ENCODE data around the gene CASP14. TPM values are rescaled to one million over a fixed set of nuclear protein-coding genes. Genes with fewer than 3 reads are reported as not detected.
"Not testable (repeated sequence)": the region's sequence is repeated elsewhere in the genome, so short reads cannot be mapped to it uniquely, and the experiment has no call there.

Gene CASP14
- total and polyA plus RNA-seq, 3 experiments from 2014 or later = not detected

DNA sequence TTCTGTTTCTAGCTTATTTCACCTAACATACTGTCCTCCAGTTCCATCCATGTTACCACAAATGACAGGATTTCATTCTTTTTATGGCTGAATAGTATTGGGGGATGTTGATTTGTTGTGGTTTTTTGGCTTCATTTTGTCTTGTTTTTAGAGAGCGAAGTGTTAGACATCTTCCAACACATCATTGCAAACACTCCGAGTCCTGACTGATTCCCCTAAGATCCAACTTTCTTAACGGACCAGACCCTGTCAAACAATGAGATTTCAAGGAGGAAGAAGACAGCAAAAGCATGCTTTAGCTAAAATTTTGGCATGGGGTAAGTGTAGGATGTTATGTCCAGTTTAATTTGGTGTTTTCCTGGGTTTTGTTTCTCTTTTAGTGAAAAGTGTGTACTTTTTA lies 3.8 kb upstream of the CASP14 start:
- peaks cover 0 to 3% (median 0%) of the 10 kb centered on the region in 5 donors for H3K9me3 Mint-ChIP-seq
- no peak overlapping the region for H3K4me3 Mint-ChIP-seq
- H3K9me3 ChIP-seq (ENCODE audit: low read length) = no peaks in the 10 kb centered on the region

DNA sequence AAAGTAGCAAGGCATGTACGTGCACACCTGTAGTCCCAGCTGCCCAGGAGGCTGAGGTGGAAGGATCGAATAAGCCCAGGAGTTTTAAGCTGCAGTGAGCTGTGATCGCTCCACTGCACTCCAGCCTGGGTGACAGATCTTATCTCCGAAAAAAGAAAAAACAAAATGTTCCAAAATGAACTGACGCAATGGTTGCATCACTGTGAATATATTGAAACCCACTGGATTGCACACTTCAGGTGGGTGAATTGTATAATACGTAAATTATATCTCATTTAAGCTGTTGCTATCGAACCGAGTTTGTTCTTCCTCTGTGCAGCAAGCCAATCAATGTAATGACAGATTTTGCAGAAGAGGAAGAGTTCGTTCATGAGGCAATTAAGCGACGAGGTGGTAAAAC lies 1.6 kb upstream of the CASP14 start:
- peaks cover 4% of the 10 kb centered on the region for H3K27me3 ChIP-seq (ENCODE audit: insufficient read depth, low read length, poor library complexity, severe bottlenecking)
- no peaks in the 10 kb centered on the region for H3K36me3 ChIP-seq (ENCODE audit: insufficient read depth, low read length)
- H3K4me1 Mint-ChIP-seq = no peaks in the 10 kb centered on the region

More for the DNA sequence above, 3.8 kb upstream of the CASP14 start:
- Histone ChIP-seq H3K4me1 (ENCODE audit: insufficient read depth, low read length) (no peaks in the 10 kb centered on the region), H3K36me3 (ENCODE audit: insufficient read depth, low read length) (no peaks in the 10 kb centered on the region), H3K27me3 (ENCODE audit: insufficient read depth, low read length, poor library complexity, severe bottlenecking) (peaks cover 4% of the 10 kb centered on the region), H3K4me3 (ENCODE audit: low read length) (no peak overlapping the region), H3K27ac (ENCODE audit: low read depth, low read length) (no peak overlapping the region)
- H3K4me1 Mint-ChIP-seq = no peaks in the 10 kb centered on the region
- ChIA-PET CTCF (no interaction called here), POLR2A (no interaction called here)
- H3K27me3 Mint-ChIP-seq = peaks cover 29 to 49% of the 10 kb centered on the region in 2 donors
- no peak for DNase-seq
- no peaks in the 10 kb centered on the region for H3K36me3 Mint-ChIP-seq
- H3K27ac Mint-ChIP-seq = no peak overlapping the region

DNA sequence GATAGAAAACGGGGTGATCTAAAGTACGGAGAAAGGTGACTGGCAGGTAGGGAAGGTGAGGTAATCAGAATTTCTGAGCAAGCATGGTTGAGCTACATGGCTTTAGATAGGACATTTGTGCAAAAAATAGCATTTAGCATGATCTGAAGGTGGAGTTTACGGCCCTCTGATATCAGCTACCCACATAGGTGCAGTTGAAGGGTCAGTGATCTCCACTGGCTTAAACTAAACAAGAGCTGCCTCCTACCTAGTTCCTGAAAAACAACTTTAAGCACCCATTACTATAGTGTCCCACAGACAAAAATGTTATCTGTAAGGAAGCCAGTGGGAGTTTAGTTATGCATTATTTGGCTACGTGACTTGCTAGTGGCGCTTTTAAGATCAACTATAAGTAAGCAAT lies 1.2 kb upstream of the CASP14 start:
- Histone ChIP-seq H3K27ac (ENCODE audit: low read depth, low read length) (no peak overlapping the region), H3K27me3 (ENCODE audit: insufficient read depth, low read length, poor library complexity, severe bottlenecking) (peaks cover 4% of the 10 kb centered on the region), H3K36me3 (ENCODE audit: insufficient read depth, low read length) (no peaks in the 10 kb centered on the region), H3K4me1 (ENCODE audit: insufficient read depth, low read length) (no peaks in the 10 kb centered on the region), H3K4me3 (ENCODE audit: low read length) (no peak overlapping the region), H3K9me3 (ENCODE audit: low read length) (no peaks in the 10 kb centered on the region)
- ChIA-PET POLR2A (no interaction called here), CTCF (no interaction called here)
- Mint-ChIP-seq H3K9me3 (peaks cover 0 to 3% (median 0%) of the 10 kb centered on the region in 5 donors), H3K4me3 (no peak overlapping the region), H3K27me3 (peaks cover 35 to 65% of the 10 kb centered on the region in 2 donors), H3K4me1 (no peaks in the 10 kb centered on the region), H3K36me3 (no peaks in the 10 kb centered on the region), H3K27ac (peak overlapping the region in 1 of 8 donors; percentile 51)
- no peak for DNase-seq

More for the DNA sequence above, 1.6 kb upstream of the CASP14 start:
- ChIA-PET CTCF (no interaction called here), POLR2A (no interaction called here)
- Histone ChIP-seq H3K4me1 (ENCODE audit: insufficient read depth, low read length) (no peaks in the 10 kb centered on the region), H3K27ac (ENCODE audit: low read depth, low read length) (no peak overlapping the region), H3K4me3 (ENCODE audit: low read length) (no peak overlapping the region), H3K9me3 (ENCODE audit: low read length) (no peaks in the 10 kb centered on the region)
- H3K9me3 Mint-ChIP-seq = peaks cover 0 to 3% (median 0%) of the 10 kb centered on the region in 5 donors
- DNase-seq = no peak
- H3K36me3 Mint-ChIP-seq = no peaks in the 10 kb centered on the region
- H3K4me3 Mint-ChIP-seq = no peak overlapping the region
- no peak overlapping the region for H3K27ac Mint-ChIP-seq
- peaks cover 35 to 65% of the 10 kb centered on the region in 2 donors for H3K27me3 Mint-ChIP-seq

GRCh38 chr19:15050639-15051038 lies 1.4 kb downstream of the CASP14 start:
- DNase-seq = no peak
- CTCF ChIA-PET = no interaction called here
- Histone ChIP-seq H3K27ac (ENCODE audit: low read depth, low read length) (no peak overlapping the region), H3K4me1 (ENCODE audit: insufficient read depth, low read length) (no peaks in the 10 kb centered on the region), H3K9me3 (ENCODE audit: low read length) (no peaks in the 10 kb centered on the region), H3K27me3 (ENCODE audit: insufficient read depth, low read length, poor library complexity, severe bottlenecking) (peaks cover 4% of the 10 kb centered on the region), H3K4me3 (ENCODE audit: low read length) (no peak overlapping the region), H3K36me3 (ENCODE audit: insufficient read depth, low read length) (no peaks in the 10 kb centered on the region)
- Mint-ChIP-seq H3K27ac (no peak overlapping the region), H3K4me3 (no peak overlapping the region), H3K9me3 (peaks cover 0 to 3% (median 0%) of the 10 kb centered on the region in 5 donors), H3K4me1 (no peaks in the 10 kb centered on the region), H3K27me3 (peaks cover 23 to 67% of the 10 kb centered on the region in 2 donors), H3K36me3 (no peaks in the 10 kb centered on the region)
- POLR2A ChIA-PET = no interaction called here

DNA sequence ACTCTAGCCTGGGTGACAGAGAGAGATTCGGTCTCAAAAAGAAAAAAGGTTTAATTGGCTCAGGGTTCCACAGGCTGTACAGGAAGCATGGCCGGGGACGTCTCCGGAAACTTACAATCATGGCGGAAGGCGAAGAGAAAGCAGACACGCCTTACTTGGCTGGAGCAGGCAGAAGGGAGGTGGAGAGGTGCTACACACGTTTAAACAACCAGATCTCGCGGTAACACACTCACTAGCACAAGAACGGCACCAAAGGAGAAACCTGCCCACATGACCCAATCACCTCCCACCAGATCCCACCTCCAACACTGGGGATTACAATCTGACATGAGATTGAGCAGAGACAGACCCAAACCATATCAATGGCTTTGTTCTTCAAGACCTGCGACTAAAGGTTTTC lies 12.8 kb downstream of the CASP14 start:
- Mint-ChIP-seq H3K9me3 (peaks cover 0 to 8% (median 4%) of the 10 kb centered on the region in 5 donors), H3K36me3 (no peaks in the 10 kb centered on the region), H3K27me3 (peaks cover 26 to 59% of the 10 kb centered on the region in 2 donors), H3K4me1 (no peaks in the 10 kb centered on the region), H3K4me3 (no peak overlapping the region), H3K27ac (no peak overlapping the region)
- H3K4me1 ChIP-seq (ENCODE audit: insufficient read depth, low read length) = no peaks in the 10 kb centered on the region
- H3K27ac ChIP-seq (ENCODE audit: low read depth, low read length) = no peak overlapping the region
- H3K4me3 ChIP-seq (ENCODE audit: low read length) = no peak overlapping the region
- H3K27me3 ChIP-seq (ENCODE audit: insufficient read depth, low read length, poor library complexity, severe bottlenecking) = no peaks in the 10 kb centered on the region
- H3K36me3 ChIP-seq (ENCODE audit: insufficient read depth, low read length) = no peaks in the 10 kb centered on the region
- POLR2A ChIA-PET = no interaction called here
- CTCF ChIA-PET = no interaction called here
- no peaks in the 10 kb centered on the region for H3K9me3 ChIP-seq (ENCODE audit: low read length)
- no peak for DNase-seq

- H3K27ac ChIP-seq (ENCODE audit: low read depth, low read length); DNase-seq; H3K9me3 ChIP-seq (ENCODE audit: low read length); H3K27me3 ChIP-seq (ENCODE audit: insufficient read depth, low read length, poor library complexity, severe bottlenecking); H3K36me3 Mint-ChIP-seq; H3K9me3 Mint-ChIP-seq; H3K4me3 Mint-ChIP-seq; CTCF ChIA-PET; H3K27ac Mint-ChIP-seq; H3K4me3 ChIP-seq (ENCODE audit: low read length); POLR2A ChIA-PET; H3K4me1 ChIP-seq (ENCODE audit: insufficient read depth, low read length); H3K36me3 ChIP-seq (ENCODE audit: insufficient read depth, low read length); H3K4me1 Mint-ChIP-seq: not testable (repeated sequence)
- H3K27me3 Mint-ChIP-seq = peaks cover 11 to 29% of the 10 kb centered on the region in 2 donors
These were observed 21.1 kb downstream of the CASP14 start for GRCh38 chr19:15070386-15070785.

DNA sequence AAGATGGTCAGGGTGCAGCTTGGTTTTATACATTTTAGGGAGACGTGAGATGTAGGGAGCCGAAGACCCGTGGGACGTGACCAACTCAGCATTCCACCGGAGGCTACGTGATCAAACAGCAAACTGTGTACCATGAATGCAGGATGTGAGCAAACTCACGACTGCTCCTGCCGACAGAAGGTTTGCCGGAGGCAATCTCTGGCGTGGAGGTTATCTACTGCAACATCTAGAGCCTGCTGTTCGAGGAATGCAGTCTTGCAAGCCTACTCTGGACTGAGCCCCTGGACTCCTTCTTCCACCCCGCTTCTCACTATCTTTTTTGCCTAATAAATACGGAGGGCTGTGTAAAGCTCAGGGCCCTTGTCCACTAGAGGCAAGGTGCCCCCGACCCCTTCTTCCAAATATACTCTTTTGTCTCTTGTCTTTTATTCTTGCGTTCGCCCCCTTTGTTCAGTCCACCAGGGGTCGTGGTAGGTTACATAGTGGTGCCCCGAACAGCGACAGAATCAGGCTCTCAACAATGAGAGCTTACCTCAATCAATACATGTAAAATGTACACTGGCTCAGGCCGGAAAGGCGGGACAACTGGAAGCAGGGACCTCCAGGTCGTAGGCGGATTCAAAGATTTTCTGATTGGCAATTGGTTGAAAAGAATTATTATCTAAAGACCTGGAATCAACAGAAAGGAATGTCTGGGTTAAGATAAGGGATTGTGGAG lies 23.8 kb downstream of the CASP14 start:
- DNase-seq = no peak
- POLR2A ChIA-PET = no interaction called here
- Histone ChIP-seq H3K27me3 (ENCODE audit: insufficient read depth, low read length, poor library complexity, severe bottlenecking) (no peaks in the 10 kb centered on the region), H3K4me1 (ENCODE audit: insufficient read depth, low read length) (no peaks in the 10 kb centered on the region), H3K4me3 (ENCODE audit: low read length) (no peak overlapping the region), H3K36me3 (ENCODE audit: insufficient read depth, low read length) (no peaks in the 10 kb centered on the region), H3K27ac (ENCODE audit: low read depth, low read length) (no peak overlapping the region), H3K9me3 (ENCODE audit: low read length) (no peaks in the 10 kb centered on the region)
- no peaks in the 10 kb centered on the region for H3K9me3 Mint-ChIP-seq
- peak overlapping the region in 1 of 8 donors; percentile 6 for H3K27ac Mint-ChIP-seq
- no peaks in the 10 kb centered on the region for H3K36me3 Mint-ChIP-seq
- no peaks in the 10 kb centered on the region for H3K4me1 Mint-ChIP-seq
- CTCF ChIA-PET = no interaction called here
- H3K27me3 Mint-ChIP-seq = peaks cover 12 to 15% of the 10 kb centered on the region in 2 donors
- H3K4me3 Mint-ChIP-seq = no peak overlapping the region

DNA sequence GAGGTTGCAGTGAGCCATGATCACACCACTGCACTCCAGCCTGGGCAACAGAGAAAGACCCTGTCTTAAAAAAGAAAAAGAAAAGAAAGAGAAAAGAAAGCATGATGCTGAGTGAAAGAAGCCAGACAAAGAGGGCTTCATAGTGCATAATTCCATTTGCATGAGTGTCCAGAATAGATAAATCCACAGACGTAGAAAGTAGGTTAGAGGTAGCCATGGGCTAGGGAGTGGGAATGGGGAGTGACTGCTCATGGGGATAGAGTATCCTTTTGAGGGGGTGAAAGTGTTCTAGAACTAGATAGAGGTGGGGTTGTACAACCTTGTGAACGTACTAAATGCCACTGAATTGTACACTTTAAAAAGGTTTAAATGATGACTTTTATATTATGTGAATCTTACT lies 25.1 kb downstream of the CASP14 start:
- H3K4me1 Mint-ChIP-seq = no peaks in the 10 kb centered on the region
- H3K4me3 Mint-ChIP-seq = no peak overlapping the region
- H3K36me3 ChIP-seq (ENCODE audit: insufficient read depth, low read length) = no peaks in the 10 kb centered on the region
- CTCF ChIA-PET = interaction anchor here (1.7 kb wide), 1 partner anchor 17 kb away, joined by 6 read pairs; no protein-coding TSS in a partner anchor
- H3K4me3 ChIP-seq (ENCODE audit: low read length) = no peak overlapping the region
- H3K27me3 ChIP-seq (ENCODE audit: insufficient read depth, low read length, poor library complexity, severe bottlenecking) = no peaks in the 10 kb centered on the region
- H3K4me1 ChIP-seq (ENCODE audit: insufficient read depth, low read length) = no peaks in the 10 kb centered on the region
- H3K9me3 ChIP-seq (ENCODE audit: low read length) = no peaks in the 10 kb centered on the region
- no peaks in the 10 kb centered on the region for H3K36me3 Mint-ChIP-seq
- no peak for DNase-seq
- POLR2A ChIA-PET = no interaction called here
- H3K27ac ChIP-seq (ENCODE audit: low read depth, low read length) = no peak overlapping the region
- H3K27me3 Mint-ChIP-seq = peaks cover 17 to 21% of the 10 kb centered on the region in 2 donors
- no peaks in the 10 kb centered on the region for H3K9me3 Mint-ChIP-seq
- H3K27ac Mint-ChIP-seq = no peak overlapping the region

All from CD8-positive, alpha-beta memory T cell (primary cell).